Activated CD4-positive, CD25-positive, alpha-beta regulatory T cell treated with anti-CD3 and anti-CD28 coated beads, Interleukin-2, amount 50 U/mL, for 24 hours (primary cell): Measurements from ENCODE around the gene NPC1.
"Not testable (repeated sequence)": the region's sequence is repeated elsewhere in the genome, so short reads cannot be mapped to it uniquely, and the experiment has no call there.

ENCODE experiments used
- ATAC-seq, 2 donors: fragments of 150-1000 bp; cut with Tn5 transposase; one replicate each; pipeline ENCODE4 v1.10.0; 2021; ENCODE audit warnings: mild to moderate bottlenecking in 1 of 2, moderate library complexity in 1 of 2

Gene NPC1

GRCh38 chr18:23515911-23516546 is 70.3 kb downstream of the NPC1 start:
- ATAC-seq, result peak; percentile 95 to 98

GRCh38 chr18:23512641-23513040 is 73.7 kb downstream of the NPC1 start:
- ATAC-seq, result no peak

- not testable (repeated sequence) for ATAC-seq
Measured at GRCh38 chr18:23512216-23512615, 74.1 kb downstream of the NPC1 start.

GRCh38 chr18:23510923-23511322 is 75.4 kb downstream of the NPC1 start:
- not testable (repeated sequence) for ATAC-seq

- ATAC-seq, result no peak
Measured at GRCh38 chr18:23506393-23506792, 79.9 kb downstream of the NPC1 start.

GRCh38 chr18:23504720-23505119 is 81.6 kb downstream of the NPC1 start:
- peak; percentile 36 to 52 for ATAC-seq

- ATAC-seq, result no peak
Measured at GRCh38 chr18:23503963-23504344, 82.4 kb downstream of the NPC1 start.

- ATAC-seq, result peak; percentile 90 to 91
Measured at GRCh38 chr18:23503038-23503962, 83.0 kb downstream of the NPC1 start, which contains the start of gene RMC1. Gene RMC1 (plus strand): TSS chr18:23503511. CDS start chr18:23503619, 108 bp downstream.

GRCh38 chr18:23502516-23503037 is 83.7 kb downstream of the NPC1 start:
- ATAC-seq, result no peak

- ATAC-seq, result no peak
Measured at GRCh38 chr18:23501626-23502025, 84.7 kb downstream of the NPC1 start.

- ATAC-seq, result no peak
Measured at GRCh38 chr18:23499291-23499781, 87.0 kb downstream of the NPC1 start.

GRCh38 chr18:23498877-23499276 is 87.4 kb downstream of the NPC1 start:
- ATAC-seq, result peak; percentile 23 to 25

GRCh38 chr18:23498117-23498516 is 88.2 kb downstream of the NPC1 start:
- ATAC-seq, result no peak

GRCh38 chr18:23495723-23496440 is 90.4 kb downstream of the NPC1 start:
- no peak for ATAC-seq

GRCh38 chr18:23494992-23495391 is 91.3 kb downstream of the NPC1 start:
- ATAC-seq, result no peak

GRCh38 chr18:23493654-23494053 is 92.7 kb downstream of the NPC1 start:
- ATAC-seq, result no peak

- not testable (repeated sequence) for ATAC-seq
Measured at GRCh38 chr18:23489586-23489985, 96.7 kb downstream of the NPC1 start.

- peak; percentile 78 to 79 for ATAC-seq
Measured at GRCh38 chr18:23487738-23488570, 98.4 kb downstream of the NPC1 start.

GRCh38 chr18:23485386-23485785 is 100.9 kb downstream of the NPC1 start:
- no peak for ATAC-seq

GRCh38 chr18:23484561-23485182 is 101.6 kb downstream of the NPC1 start:
- no peak for ATAC-seq
